ENCODE results near the gene PEA15.

PEA15 gene

GRCh38 chr1:160177231-160177630 is 28.0 kb upstream of the PEA15 start:
- Histone ChIP-seq H3K9ac (ENCODE audit: low read length) (no peak overlapping the region), H2AFZ (ENCODE audit: low read length) (no peak overlapping the region)

GRCh38 chr1:160177667-160178066 is 27.5 kb upstream of the PEA15 start:
- no peak overlapping the region for H3K4me2 ChIP-seq (ENCODE audit: low read length)
- no peaks in the 10 kb centered on the region for H3K79me2 ChIP-seq (ENCODE audit: insufficient read depth, low read length)
- no peaks in the 10 kb centered on the region for H3F3A ChIP-seq (ENCODE audit: insufficient read depth, low read length)
- no peak overlapping the region for H2AFZ ChIP-seq (ENCODE audit: low read length)
- H3K4me3 ChIP-seq (ENCODE audit: low read depth, low read length, poor library complexity, severe bottlenecking) = no peak overlapping the region
- no peaks in the 10 kb centered on the region for H3K4me1 ChIP-seq (ENCODE audit: insufficient read depth, low read length, severe bottlenecking)
- H4K20me1 ChIP-seq (ENCODE audit: insufficient read depth, low read length) = no peaks in the 10 kb centered on the region
- peaks cover 5% of the 10 kb centered on the region; the same call in 1 of the 2 replicates for H3K27me3 ChIP-seq (ENCODE audit: insufficient read depth, low read length)
- H3K36me3 ChIP-seq (ENCODE audit: insufficient read depth, low read length) = no peaks in the 10 kb centered on the region
- H3K27ac ChIP-seq (ENCODE audit: low read depth, low read length, poor library complexity, severe bottlenecking) = no peak overlapping the region
- H3K9me3 ChIP-seq (ENCODE audit: low read length) = no peaks in the 10 kb centered on the region
- no peaks in the 10 kb centered on the region for H3K9me2 ChIP-seq (ENCODE audit: low read depth, low read length)
- TF ChIP-seq CTCF (IDR thresholded peaks at IDR 0.05; ENCODE audit: low read length) (no peak), EZH2 (IDR thresholded peaks at IDR 0.05; ENCODE audit: borderline replicate concordance, low read length) (no peak)
- H3K9ac ChIP-seq (ENCODE audit: low read length) = no peak overlapping the region

More at GRCh38 chr1:160177231-160177630, 28.0 kb upstream of the PEA15 start:
- H3F3A ChIP-seq (ENCODE audit: insufficient read depth, low read length) = no peaks in the 10 kb centered on the region
- H3K9me3 ChIP-seq (ENCODE audit: low read length) = no peaks in the 10 kb centered on the region
- no peak overlapping the region for H3K27ac ChIP-seq (ENCODE audit: low read depth, low read length, poor library complexity, severe bottlenecking)
- H3K4me3 ChIP-seq (ENCODE audit: low read depth, low read length, poor library complexity, severe bottlenecking) = no peak overlapping the region
- H4K20me1 ChIP-seq (ENCODE audit: insufficient read depth, low read length) = no peaks in the 10 kb centered on the region
- H3K9me2 ChIP-seq (ENCODE audit: low read depth, low read length) = no peaks in the 10 kb centered on the region
- TF ChIP-seq CTCF (IDR thresholded peaks at IDR 0.05; ENCODE audit: low read length) (no peak), EZH2 (IDR thresholded peaks at IDR 0.05; ENCODE audit: borderline replicate concordance, low read length) (no peak)
- peaks cover 5% of the 10 kb centered on the region; the same call in 1 of the 2 replicates for H3K27me3 ChIP-seq (ENCODE audit: insufficient read depth, low read length)
- no peaks in the 10 kb centered on the region for H3K79me2 ChIP-seq (ENCODE audit: insufficient read depth, low read length)
- H3K4me2 ChIP-seq (ENCODE audit: low read length) = no peak overlapping the region
- no peaks in the 10 kb centered on the region for H3K36me3 ChIP-seq (ENCODE audit: insufficient read depth, low read length)
- H3K4me1 ChIP-seq (ENCODE audit: insufficient read depth, low read length, severe bottlenecking) = no peaks in the 10 kb centered on the region

GRCh38 chr1:160178731-160179130 is 26.5 kb upstream of the PEA15 start:
- Histone ChIP-seq H4K20me1 (ENCODE audit: insufficient read depth, low read length) (no peaks in the 10 kb centered on the region), H2AFZ (ENCODE audit: low read length) (no peak overlapping the region), H3K9me3 (ENCODE audit: low read length) (no peaks in the 10 kb centered on the region), H3K27ac (ENCODE audit: low read depth, low read length, poor library complexity, severe bottlenecking) (no peak overlapping the region), H3K9me2 (ENCODE audit: low read depth, low read length) (no peaks in the 10 kb centered on the region), H3K27me3 (ENCODE audit: insufficient read depth, low read length) (peaks cover 5% of the 10 kb centered on the region; the same call in 1 of the 2 replicates), H3K79me2 (ENCODE audit: insufficient read depth, low read length) (no peaks in the 10 kb centered on the region), H3K4me1 (ENCODE audit: insufficient read depth, low read length, severe bottlenecking) (no peaks in the 10 kb centered on the region), H3F3A (ENCODE audit: insufficient read depth, low read length) (no peaks in the 10 kb centered on the region), H3K36me3 (ENCODE audit: insufficient read depth, low read length) (no peaks in the 10 kb centered on the region), H3K9ac (ENCODE audit: low read length) (no peak overlapping the region), H3K4me3 (ENCODE audit: low read depth, low read length, poor library complexity, severe bottlenecking) (no peak overlapping the region), H3K4me2 (ENCODE audit: low read length) (no peak overlapping the region)
- TF ChIP-seq CTCF (IDR thresholded peaks at IDR 0.05; ENCODE audit: low read length) (no peak), EZH2 (IDR thresholded peaks at IDR 0.05; ENCODE audit: borderline replicate concordance, low read length) (no peak)

All from OCI-LY1 (cell line).